Body of pancreas (tissue), 4 donors: ENCODE measurements around the gene OR5B21. TPM values are rescaled to one million over a fixed set of nuclear protein-coding genes. Genes with fewer than 3 reads are reported as not detected.

Source experiments
- ATAC-seq: fragments of 150-250 bp; one replicate; pipeline ENCODE4 v1.9.1; 2016
- DNase-seq, 4 donors: peaks; one replicate each; pipeline ENCODE4 v3.0.0-alpha.2; 2019
- H3K27ac ChIP-seq, 4 donors: fragments of 200-600 bp; sonication (generic); 1 replicate in 3 of 4; 2 replicates in 1 of 4; pipeline versions ENCODE4 v1.5.1 to v1.6.1; 2016 to 2019; ENCODE audit warnings: mild to moderate bottlenecking in 1 of 4, mixed read lengths in 1 of 4, moderate library complexity in 1 of 4
- H3K27me3 ChIP-seq, 2 donors: fragments of 200-600 bp; sonication (generic); one replicate each; pipeline ENCODE4 v1.6.0; 2016; ENCODE audit warnings: mild to moderate bottlenecking in 1 of 2
- H3K36me3 ChIP-seq, 2 donors: fragments of 200-600 bp; sonication (generic); replicated peaks in 1 of 2; 2 replicates each; pipeline ENCODE4 v1.5.1; 2016; ENCODE audit warnings: low read depth in 2 of 2; ENCODE audit not compliant: insufficient read depth in 1 of 2
- H3K4me1 ChIP-seq: fragments of 200-600 bp; sonication (generic); one replicate; pipeline ENCODE4 v1.6.0; 2016
- H3K4me3 ChIP-seq, 2 donors: fragments of 200-600 bp; sonication (generic); 1 replicate in 1 of 2; 2 replicates in 1 of 2; pipeline ENCODE4 v1.5.1; 2016 to 2019
- H3K9me3 ChIP-seq, 3 donors: fragments of 200-600 bp; sonication (generic); 1 replicate in 2 of 3; 2 replicates in 1 of 3; pipeline ENCODE4 v1.5.1; 2016
- CTCF ChIP-seq, 7 experiments: fragments of 450-650 bp in 4 of 7; fragments of 200-600 bp in 3 of 7; sonication (generic) in 3 of 7; IDR thresholded peaks; one replicate each; pipeline ENCODE4 v1.5.1; 2016 to 2019; ENCODE audit warnings: antibody characterized with exemption in 7 of 7
- POLR2A ChIP-seq, 3 donors: fragments of 450-650 bp; IDR thresholded peaks; one replicate each; pipeline ENCODE4 v1.6.1; 2016; ENCODE audit warnings: antibody characterized with exemption in 3 of 3, mild to moderate bottlenecking in 2 of 3
- WGBS, 2 donors: methylation state at CpG; one replicate each; pipeline ENCODE4 v1.1.5; 2017; 5-methylcytosine and 5-hydroxymethylcytosine counted together
- intact Hi-C: fragments of 100-400 bp; cut with DNase I; formaldehyde crosslinking; loops from one replicate; pipeline ENCODE4 v1.15.1; 2023
- total RNA-seq, 2 donors: library from RNA; depleted of rRNA; stranded (reverse); fragments of >200 nt; gene quantifications; one replicate each; pipeline ENCODE4 v1.1.0, GENCODE V29; 2016

OR5B21 gene
- total RNA-seq, 2 donors from 2014 or later: not detected

DNA sequence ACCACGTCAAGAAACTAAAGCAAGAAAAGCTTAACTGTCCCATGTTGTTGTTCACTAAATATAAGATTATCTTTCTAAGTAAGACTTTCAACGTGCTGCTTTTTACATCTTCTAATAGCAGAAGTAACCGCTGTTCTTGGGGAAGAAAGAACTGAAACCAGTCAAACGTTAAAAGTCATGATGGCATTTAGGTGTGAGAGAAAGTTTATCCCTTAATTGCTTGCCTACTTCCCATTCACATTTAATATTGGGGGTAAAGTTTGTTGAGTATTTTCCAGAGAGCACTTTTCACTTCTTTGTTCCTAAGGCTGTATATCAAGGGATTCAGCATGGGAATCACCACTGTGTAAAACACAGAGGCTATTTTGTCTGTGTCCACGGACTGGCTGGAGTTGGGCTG is 970 bp downstream of the OR5B21 start:
- H3K36me3 ChIP-seq: no peaks in the 10 kb centered on the region
- TF ChIP-seq CTCF (IDR thresholded peaks at IDR 0.05) (no peak), POLR2A (IDR thresholded peaks at IDR 0.05) (no peak)
- 60 to 62% methylated on average over 5 of the region's 5 CpGs for WGBS, 2 donors
- H3K4me3 ChIP-seq: no peak overlapping the region
- no peak overlapping the region for H3K27ac ChIP-seq
- no peaks in the 10 kb centered on the region for H3K9me3 ChIP-seq
- H3K4me1 ChIP-seq: no peaks in the 10 kb centered on the region
- intact Hi-C loops: no loop called here
- no peaks in the 10 kb centered on the region for H3K27me3 ChIP-seq
- DNase-seq: no peak
- ATAC-seq: no peak

DNA sequence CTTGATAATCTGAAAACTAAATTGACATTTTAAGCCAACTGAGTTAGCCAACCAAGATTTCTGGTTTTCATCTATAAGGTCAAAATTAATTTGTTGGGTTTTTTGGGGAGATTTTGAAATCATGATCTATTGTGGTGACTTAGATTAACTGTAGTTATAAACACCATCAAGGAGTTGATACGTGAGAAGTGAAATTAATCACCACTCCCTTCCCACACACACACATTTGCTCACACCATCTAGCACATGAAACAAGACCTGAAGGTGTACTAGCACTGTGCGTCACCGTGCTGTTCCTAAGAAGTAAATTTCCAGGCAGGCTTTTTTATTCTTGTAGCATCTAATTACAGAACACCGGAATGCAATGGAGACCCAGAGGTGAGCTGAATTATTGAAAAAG is 2.1 kb downstream of the OR5B21 start:
- Histone ChIP-seq H3K27me3 (no peaks in the 10 kb centered on the region), H3K4me3 (no peak overlapping the region), H3K36me3 (no peaks in the 10 kb centered on the region), H3K4me1 (no peaks in the 10 kb centered on the region), H3K27ac (no peak overlapping the region), H3K9me3 (no peaks in the 10 kb centered on the region)
- 82 to 87% methylated on average over 4 of the region's 4 CpGs for WGBS, 2 donors
- ATAC-seq (no peak), DNase-seq (no peak)
- intact Hi-C loops: no loop called here
- TF ChIP-seq CTCF (IDR thresholded peaks at IDR 0.05): no peak
- TF ChIP-seq POLR2A (IDR thresholded peaks at IDR 0.05): no peak

GRCh38 chr11:58504232-58504631 is 3.7 kb downstream of the OR5B21 start:
- no peaks in the 10 kb centered on the region for H3K9me3 ChIP-seq
- no peak for DNase-seq
- 79 to 83% methylated on average over 6 of the region's 6 CpGs for whole genome bisulfite sequencing, 2 donors
- no peaks in the 10 kb centered on the region for H3K27me3 ChIP-seq
- H3K4me1 ChIP-seq: no peaks in the 10 kb centered on the region
- no peaks in the 10 kb centered on the region for H3K36me3 ChIP-seq
- H3K27ac ChIP-seq: no peak overlapping the region
- intact Hi-C loops: no loop called here
- H3K4me3 ChIP-seq: no peak overlapping the region
- ATAC-seq: no peak
- no peak for TF ChIP-seq POLR2A (IDR thresholded peaks at IDR 0.05)
- TF ChIP-seq CTCF (IDR thresholded peaks at IDR 0.05): no peak

- intact Hi-C loops: no loop called here
- TF ChIP-seq POLR2A (IDR thresholded peaks at IDR 0.05) (no peak), CTCF (IDR thresholded peaks at IDR 0.05) (no peak)
- WGBS, 2 donors: 63 to 69% methylated on average over 4 of the region's 4 CpGs
- no peaks in the 10 kb centered on the region for H3K9me3 ChIP-seq
- H3K27me3 ChIP-seq: no peaks in the 10 kb centered on the region
- ATAC-seq (no peak), DNase-seq (no peak)
- no peak overlapping the region for H3K27ac ChIP-seq
- H3K4me3 ChIP-seq: no peak overlapping the region
- no peaks in the 10 kb centered on the region for H3K36me3 ChIP-seq
- no peaks in the 10 kb centered on the region for H3K4me1 ChIP-seq
Measured at GRCh38 chr11:58503361-58503856, 4.5 kb downstream of the OR5B21 start.

DNA sequence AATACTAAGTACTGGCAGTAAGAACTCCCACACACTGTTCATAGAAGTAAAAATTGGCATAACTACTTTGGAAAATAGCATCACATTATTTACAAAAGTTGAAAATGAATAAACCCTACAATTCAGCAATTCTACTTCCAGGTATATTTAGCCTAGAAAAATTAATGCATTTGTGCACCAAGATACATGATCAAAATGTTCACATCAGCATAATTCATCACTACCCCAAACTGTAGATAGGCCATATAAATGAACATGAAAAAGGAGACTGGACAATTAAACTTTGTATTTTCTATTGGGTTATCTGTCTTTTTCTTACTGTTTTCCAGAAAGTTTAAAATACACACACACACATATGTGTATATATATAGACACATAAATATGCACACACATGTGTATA is 5.9 kb downstream of the OR5B21 start:
- intact Hi-C loops: no loop called here
- no peaks in the 10 kb centered on the region for H3K36me3 ChIP-seq
- no peaks in the 10 kb centered on the region for H3K4me1 ChIP-seq
- ATAC-seq (no peak), DNase-seq (no peak)
- no peak overlapping the region for H3K4me3 ChIP-seq
- no peak overlapping the region for H3K27ac ChIP-seq
- TF ChIP-seq POLR2A (IDR thresholded peaks at IDR 0.05): no peak
- H3K9me3 ChIP-seq: no peaks in the 10 kb centered on the region
- no peaks in the 10 kb centered on the region for H3K27me3 ChIP-seq
